Upper lobe of left lung (tissue), 4 donors: Measurements from ENCODE around the gene RGMA.

Experiments used
- EP300 ChIP-seq, 4 donors: sonication (generic); formaldehyde crosslinking; IDR thresholded peaks; one replicate each; pipeline ENCODE4 v1.5.1; 2017; ENCODE audit warnings: antibody characterized with exemption in 4 of 4, control low read depth in 2 of 4
- POLR2A ChIP-seq, 4 donors: fragments of 450-650 bp; IDR thresholded peaks; one replicate each; pipeline ENCODE4 v1.5.1; 2016 to 2017; ENCODE audit warnings: antibody characterized with exemption in 4 of 4, mild to moderate bottlenecking in 2 of 4
- POLR2AphosphoS5 ChIP-seq, 2 donors: sonication (generic); formaldehyde crosslinking; IDR thresholded peaks; one replicate each; pipeline ENCODE4 v1.5.1; 2017; ENCODE audit warnings: antibody characterized with exemption in 2 of 2
- TF ChIP-seq, protein P1 (sequence below), 6 experiments: fragments of 450-650 bp in 4 of 6; fragments of 200-600 bp in 2 of 6; sonication (generic) in 2 of 6; IDR thresholded peaks; one replicate each; pipeline ENCODE4 v1.5.1; 2016 to 2019; ENCODE audit warnings: antibody characterized with exemption in 6 of 6

GRCh38 chr15:93050648-93051047 is 38.4 kb downstream of the RGMA start:
- TF ChIP-seq, protein P1, sequence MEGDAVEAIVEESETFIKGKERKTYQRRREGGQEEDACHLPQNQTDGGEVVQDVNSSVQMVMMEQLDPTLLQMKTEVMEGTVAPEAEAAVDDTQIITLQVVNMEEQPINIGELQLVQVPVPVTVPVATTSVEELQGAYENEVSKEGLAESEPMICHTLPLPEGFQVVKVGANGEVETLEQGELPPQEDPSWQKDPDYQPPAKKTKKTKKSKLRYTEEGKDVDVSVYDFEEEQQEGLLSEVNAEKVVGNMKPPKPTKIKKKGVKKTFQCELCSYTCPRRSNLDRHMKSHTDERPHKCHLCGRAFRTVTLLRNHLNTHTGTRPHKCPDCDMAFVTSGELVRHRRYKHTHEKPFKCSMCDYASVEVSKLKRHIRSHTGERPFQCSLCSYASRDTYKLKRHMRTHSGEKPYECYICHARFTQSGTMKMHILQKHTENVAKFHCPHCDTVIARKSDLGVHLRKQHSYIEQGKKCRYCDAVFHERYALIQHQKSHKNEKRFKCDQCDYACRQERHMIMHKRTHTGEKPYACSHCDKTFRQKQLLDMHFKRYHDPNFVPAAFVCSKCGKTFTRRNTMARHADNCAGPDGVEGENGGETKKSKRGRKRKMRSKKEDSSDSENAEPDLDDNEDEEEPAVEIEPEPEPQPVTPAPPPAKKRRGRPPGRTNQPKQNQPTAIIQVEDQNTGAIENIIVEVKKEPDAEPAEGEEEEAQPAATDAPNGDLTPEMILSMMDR (IDR thresholded peaks at IDR 0.05) = no peak
- TF ChIP-seq POLR2A (IDR thresholded peaks at IDR 0.05) (no peak), POLR2AphosphoS5 (IDR thresholded peaks at IDR 0.05) (no peak), EP300 (IDR thresholded peaks at IDR 0.05) (no peak)
